ENCODE data around the gene SLIT3.

The SLIT3 gene

GRCh38 chr5:168808051-168808616 lies 492.8 kb downstream of the SLIT3 start:
- Mint-ChIP-seq H3K4me1 (no peaks in the 10 kb centered on the region), H3K27ac (peak overlapping the region; percentile 80), H3K36me3 (ENCODE audit: low read depth) (peaks cover 19% of the 10 kb centered on the region), H3K27me3 (ENCODE audit: low read depth, poor library complexity) (peaks cover 2% of the 10 kb centered on the region), H3K9me3 (no peaks in the 10 kb centered on the region), H3K4me3 (no peak overlapping the region)
- TF ChIP-seq, protein P1, sequence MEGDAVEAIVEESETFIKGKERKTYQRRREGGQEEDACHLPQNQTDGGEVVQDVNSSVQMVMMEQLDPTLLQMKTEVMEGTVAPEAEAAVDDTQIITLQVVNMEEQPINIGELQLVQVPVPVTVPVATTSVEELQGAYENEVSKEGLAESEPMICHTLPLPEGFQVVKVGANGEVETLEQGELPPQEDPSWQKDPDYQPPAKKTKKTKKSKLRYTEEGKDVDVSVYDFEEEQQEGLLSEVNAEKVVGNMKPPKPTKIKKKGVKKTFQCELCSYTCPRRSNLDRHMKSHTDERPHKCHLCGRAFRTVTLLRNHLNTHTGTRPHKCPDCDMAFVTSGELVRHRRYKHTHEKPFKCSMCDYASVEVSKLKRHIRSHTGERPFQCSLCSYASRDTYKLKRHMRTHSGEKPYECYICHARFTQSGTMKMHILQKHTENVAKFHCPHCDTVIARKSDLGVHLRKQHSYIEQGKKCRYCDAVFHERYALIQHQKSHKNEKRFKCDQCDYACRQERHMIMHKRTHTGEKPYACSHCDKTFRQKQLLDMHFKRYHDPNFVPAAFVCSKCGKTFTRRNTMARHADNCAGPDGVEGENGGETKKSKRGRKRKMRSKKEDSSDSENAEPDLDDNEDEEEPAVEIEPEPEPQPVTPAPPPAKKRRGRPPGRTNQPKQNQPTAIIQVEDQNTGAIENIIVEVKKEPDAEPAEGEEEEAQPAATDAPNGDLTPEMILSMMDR (IDR thresholded peaks at IDR 0.05), result no peak
- DNase-seq, result no peak

- Mint-ChIP-seq H3K36me3 (ENCODE audit: low read depth) (peaks cover 19% of the 10 kb centered on the region), H3K4me3 (no peak overlapping the region), H3K4me1 (no peaks in the 10 kb centered on the region), H3K9me3 (no peaks in the 10 kb centered on the region), H3K27ac (no peak overlapping the region), H3K27me3 (ENCODE audit: low read depth, poor library complexity) (peaks cover 3% of the 10 kb centered on the region)
- TF ChIP-seq, protein P1 (IDR thresholded peaks at IDR 0.05), result no peak
- DNase-seq, result no peak
Observed at GRCh38 chr5:168807287-168807686, 493.7 kb downstream of the SLIT3 start.

- Mint-ChIP-seq H3K27me3 (ENCODE audit: low read depth, poor library complexity) (peaks cover 5% of the 10 kb centered on the region), H3K4me1 (no peaks in the 10 kb centered on the region), H3K4me3 (no peak overlapping the region), H3K36me3 (ENCODE audit: low read depth) (peaks cover 17% of the 10 kb centered on the region), H3K27ac (no peak overlapping the region), H3K9me3 (no peaks in the 10 kb centered on the region)
- TF ChIP-seq, protein P1 (IDR thresholded peaks at IDR 0.05), result no peak
- no peak for DNase-seq
Observed at GRCh38 chr5:168803541-168803940, 497.4 kb downstream of the SLIT3 start.

- H3K27ac Mint-ChIP-seq, result no peak overlapping the region
- TF ChIP-seq, protein P1 (IDR thresholded peaks at IDR 0.05), result no peak
Observed at GRCh38 chr5:168802337-168802736, 498.6 kb downstream of the SLIT3 start.

GRCh38 chr5:168801567-168801966 lies 499.4 kb downstream of the SLIT3 start:
- peaks cover 17% of the 10 kb centered on the region for H3K36me3 Mint-ChIP-seq (ENCODE audit: low read depth)
- H3K4me1 Mint-ChIP-seq, result peaks cover 5% of the 10 kb centered on the region
- no peak overlapping the region for H3K4me3 Mint-ChIP-seq
- no peaks in the 10 kb centered on the region for H3K9me3 Mint-ChIP-seq
- H3K27me3 Mint-ChIP-seq (ENCODE audit: low read depth, poor library complexity), result peaks cover 5% of the 10 kb centered on the region
- no peak overlapping the region for H3K27ac Mint-ChIP-seq
- DNase-seq, result no peak
- TF ChIP-seq, protein P1 (IDR thresholded peaks at IDR 0.05), result no peak

More at GRCh38 chr5:168802337-168802736, 498.6 kb downstream of the SLIT3 start:
- Mint-ChIP-seq H3K4me1 (no peaks in the 10 kb centered on the region), H3K4me3 (no peak overlapping the region), H3K27me3 (ENCODE audit: low read depth, poor library complexity) (peaks cover 5% of the 10 kb centered on the region), H3K9me3 (no peaks in the 10 kb centered on the region), H3K36me3 (ENCODE audit: low read depth) (peaks cover 17% of the 10 kb centered on the region)
- DNase-seq, result no peak

- TF ChIP-seq, protein P1 (IDR thresholded peaks at IDR 0.05), result no peak
- no peaks in the 10 kb centered on the region for H3K9me3 Mint-ChIP-seq
- no peak overlapping the region for H3K4me3 Mint-ChIP-seq
- peaks cover 5% of the 10 kb centered on the region for H3K27me3 Mint-ChIP-seq (ENCODE audit: low read depth, poor library complexity)
- no peak overlapping the region for H3K27ac Mint-ChIP-seq
- peaks cover 13% of the 10 kb centered on the region for H3K4me1 Mint-ChIP-seq
- no peak for DNase-seq
- H3K36me3 Mint-ChIP-seq (ENCODE audit: low read depth), result peaks cover 15% of the 10 kb centered on the region
Observed at GRCh38 chr5:168800701-168801100, 500.2 kb downstream of the SLIT3 start.

All from nephron progenitor cell (in vitro differentiated cells).